ENCODE results near the gene TMEM242.

Gene TMEM242

GRCh38 chr6:157270916-157271315 is 52.4 kb downstream of the TMEM242 start:
- peak; percentile 1 for TF ChIP-seq CTCF (IDR thresholded peaks at IDR 0.05; ENCODE audit: borderline replicate concordance, control extremely low read depth, extremely low read depth, insufficient read depth, missing control alignments)
- DNase-seq (ENCODE audit: low spot score) = no peak
- in situ Hi-C loops (cut with MboI; ENCODE audit: low sequenced_read_pairs, unreplicated experiment) = no loop called here

- no peak for DNase-seq (ENCODE audit: low spot score)
- TF ChIP-seq CTCF (IDR thresholded peaks at IDR 0.05; ENCODE audit: borderline replicate concordance, control extremely low read depth, extremely low read depth, insufficient read depth, missing control alignments) = no peak
- in situ Hi-C loops (cut with MboI; ENCODE audit: low sequenced_read_pairs, unreplicated experiment) = no loop called here
Measured at GRCh38 chr6:157270308-157270707, 53.0 kb downstream of the TMEM242 start.

- in situ Hi-C loops (cut with MboI; ENCODE audit: low sequenced_read_pairs, unreplicated experiment) = no loop called here
- no peak for TF ChIP-seq CTCF (IDR thresholded peaks at IDR 0.05; ENCODE audit: borderline replicate concordance, control extremely low read depth, extremely low read depth, insufficient read depth, missing control alignments)
- no peak for DNase-seq (ENCODE audit: low spot score)
Measured at GRCh38 chr6:157269261-157269794, 54.0 kb downstream of the TMEM242 start.

- in situ Hi-C loops (cut with MboI; ENCODE audit: low sequenced_read_pairs, unreplicated experiment) = no loop called here
- no peak for TF ChIP-seq CTCF (IDR thresholded peaks at IDR 0.05; ENCODE audit: borderline replicate concordance, control extremely low read depth, extremely low read depth, insufficient read depth, missing control alignments)
- DNase-seq (ENCODE audit: low spot score) = no peak
Measured at GRCh38 chr6:157268835-157269234, 54.5 kb downstream of the TMEM242 start.

GRCh38 chr6:157268396-157268795 is 54.9 kb downstream of the TMEM242 start:
- no peak for DNase-seq (ENCODE audit: low spot score)
- no peak for TF ChIP-seq CTCF (IDR thresholded peaks at IDR 0.05; ENCODE audit: borderline replicate concordance, control extremely low read depth, extremely low read depth, insufficient read depth, missing control alignments)
- in situ Hi-C loops (cut with MboI; ENCODE audit: low sequenced_read_pairs, unreplicated experiment) = no loop called here

- no peak for DNase-seq (ENCODE audit: low spot score)
- in situ Hi-C loops (cut with MboI; ENCODE audit: low sequenced_read_pairs, unreplicated experiment) = no loop called here
- no peak for TF ChIP-seq CTCF (IDR thresholded peaks at IDR 0.05; ENCODE audit: borderline replicate concordance, control extremely low read depth, extremely low read depth, insufficient read depth, missing control alignments)
Measured at GRCh38 chr6:157267654-157268053, 55.7 kb downstream of the TMEM242 start.
